IPS-18a (cell line): ENCODE data around the gene CHST1.

Experiments used
- H3K27ac ChIP-seq: one replicate; pipeline ENCODE4 v1.5.1; 2013; ENCODE audit warnings: low read length
- H3K27me3 ChIP-seq: one replicate; pipeline ENCODE4 v1.6.1; 2013; ENCODE audit warnings: mild to moderate bottlenecking, low read length; ENCODE audit not compliant: control insufficient read depth, insufficient read depth
- H3K36me3 ChIP-seq: one replicate; pipeline ENCODE4 v1.6.1; 2013; ENCODE audit warnings: low read depth, low read length; ENCODE audit not compliant: control insufficient read depth
- H3K4me1 ChIP-seq: one replicate; pipeline ENCODE4 v1.6.1; 2013; ENCODE audit warnings: low read depth, low read length; ENCODE audit not compliant: control insufficient read depth
- H3K4me3 ChIP-seq: one replicate; pipeline ENCODE4 v1.5.1; 2013; ENCODE audit warnings: low read length
- H3K9ac ChIP-seq: one replicate; pipeline ENCODE4 v1.6.1; 2013; ENCODE audit warnings: mild to moderate bottlenecking, low read length, moderate library complexity
- H3K9me3 ChIP-seq: one replicate; pipeline ENCODE4 v1.6.1; 2013; ENCODE audit warnings: low read depth, low read length; ENCODE audit not compliant: control insufficient read depth

CHST1 gene

GRCh38 chr11:45622283-45622682 is 43.1 kb downstream of the CHST1 start:
- H3K9ac ChIP-seq, result no peak overlapping the region
- peaks cover 7% of the 10 kb centered on the region for H3K4me1 ChIP-seq
- H3K27me3 ChIP-seq, result no peaks in the 10 kb centered on the region
- H3K27ac ChIP-seq, result no peak overlapping the region
- no peak overlapping the region for H3K4me3 ChIP-seq
- no peaks in the 10 kb centered on the region for H3K9me3 ChIP-seq
- H3K36me3 ChIP-seq, result no peaks in the 10 kb centered on the region

GRCh38 chr11:45621588-45621987 is 43.8 kb downstream of the CHST1 start:
- H3K4me3 ChIP-seq, result no peak overlapping the region
- no peaks in the 10 kb centered on the region for H3K36me3 ChIP-seq
- peaks cover 7% of the 10 kb centered on the region for H3K4me1 ChIP-seq
- no peaks in the 10 kb centered on the region for H3K9me3 ChIP-seq
- H3K27ac ChIP-seq, result no peak overlapping the region
- no peaks in the 10 kb centered on the region for H3K27me3 ChIP-seq
- no peak overlapping the region for H3K9ac ChIP-seq

- Histone ChIP-seq H3K4me1 (peaks cover 7% of the 10 kb centered on the region), H3K27me3 (no peaks in the 10 kb centered on the region), H3K27ac (no peak overlapping the region), H3K9me3 (no peaks in the 10 kb centered on the region), H3K36me3 (no peaks in the 10 kb centered on the region), H3K4me3 (no peak overlapping the region), H3K9ac (no peak overlapping the region)
Observed at GRCh38 chr11:45620243-45620642, 45.2 kb downstream of the CHST1 start.

- Histone ChIP-seq H3K27me3 (no peaks in the 10 kb centered on the region), H3K9ac (no peak overlapping the region), H3K4me3 (no peak overlapping the region), H3K9me3 (no peaks in the 10 kb centered on the region), H3K27ac (no peak overlapping the region), H3K36me3 (no peaks in the 10 kb centered on the region), H3K4me1 (peaks cover 7% of the 10 kb centered on the region)
Observed at GRCh38 chr11:45618897-45619296, 46.5 kb downstream of the CHST1 start.

GRCh38 chr11:45617871-45618601 is 47.4 kb downstream of the CHST1 start:
- no peak overlapping the region for H3K4me3 ChIP-seq
- H3K9ac ChIP-seq, result no peak overlapping the region
- H3K4me1 ChIP-seq, result peaks cover 7% of the 10 kb centered on the region
- H3K27ac ChIP-seq, result no peak overlapping the region
- no peaks in the 10 kb centered on the region for H3K27me3 ChIP-seq
- H3K9me3 ChIP-seq, result no peaks in the 10 kb centered on the region
- no peaks in the 10 kb centered on the region for H3K36me3 ChIP-seq

- H3K27ac ChIP-seq, result no peak overlapping the region
- H3K9ac ChIP-seq, result no peak overlapping the region
- H3K4me3 ChIP-seq, result no peak overlapping the region
- H3K36me3 ChIP-seq, result no peaks in the 10 kb centered on the region
- no peaks in the 10 kb centered on the region for H3K9me3 ChIP-seq
- peaks cover 7% of the 10 kb centered on the region for H3K4me1 ChIP-seq
- no peaks in the 10 kb centered on the region for H3K27me3 ChIP-seq
Observed at GRCh38 chr11:45616802-45617549, 48.4 kb downstream of the CHST1 start.

GRCh38 chr11:45615182-45615792 is 50.1 kb downstream of the CHST1 start:
- peaks cover 7% of the 10 kb centered on the region for H3K4me1 ChIP-seq
- no peaks in the 10 kb centered on the region for H3K36me3 ChIP-seq
- H3K27ac ChIP-seq, result no peak overlapping the region
- no peaks in the 10 kb centered on the region for H3K27me3 ChIP-seq
- no peaks in the 10 kb centered on the region for H3K9me3 ChIP-seq
- no peak overlapping the region for H3K9ac ChIP-seq
- no peak overlapping the region for H3K4me3 ChIP-seq

- H3K36me3 ChIP-seq, result no peaks in the 10 kb centered on the region
- no peak overlapping the region for H3K27ac ChIP-seq
- H3K4me1 ChIP-seq, result peaks cover 7% of the 10 kb centered on the region
- H3K27me3 ChIP-seq, result no peaks in the 10 kb centered on the region
- no peak overlapping the region for H3K9ac ChIP-seq
- H3K4me3 ChIP-seq, result no peak overlapping the region
- no peaks in the 10 kb centered on the region for H3K9me3 ChIP-seq
Observed at GRCh38 chr11:45614196-45614828, 51.1 kb downstream of the CHST1 start.

GRCh38 chr11:45610627-45611026 is 54.8 kb downstream of the CHST1 start:
- Histone ChIP-seq H3K4me1 (peaks cover 10% of the 10 kb centered on the region), H3K27ac (no peak overlapping the region), H3K9me3 (no peaks in the 10 kb centered on the region), H3K4me3 (no peak overlapping the region), H3K36me3 (no peaks in the 10 kb centered on the region), H3K27me3 (no peaks in the 10 kb centered on the region), H3K9ac (no peak overlapping the region)

- H3K9ac ChIP-seq, result no peak overlapping the region
- H3K27me3 ChIP-seq, result no peaks in the 10 kb centered on the region
- no peak overlapping the region for H3K4me3 ChIP-seq
- H3K9me3 ChIP-seq, result no peaks in the 10 kb centered on the region
- H3K27ac ChIP-seq, result no peak overlapping the region
- peaks cover 13% of the 10 kb centered on the region for H3K4me1 ChIP-seq
- H3K36me3 ChIP-seq, result no peaks in the 10 kb centered on the region
Observed at GRCh38 chr11:45609902-45610301, 55.5 kb downstream of the CHST1 start.

- H3K27me3 ChIP-seq, result no peaks in the 10 kb centered on the region
- no peak overlapping the region for H3K27ac ChIP-seq
- H3K9me3 ChIP-seq, result no peaks in the 10 kb centered on the region
- H3K36me3 ChIP-seq, result no peaks in the 10 kb centered on the region
- no peak overlapping the region for H3K9ac ChIP-seq
- no peak overlapping the region for H3K4me3 ChIP-seq
- H3K4me1 ChIP-seq, result peaks cover 13% of the 10 kb centered on the region
Observed at GRCh38 chr11:45609337-45609736, 56.1 kb downstream of the CHST1 start.
